Suppressor macrophage treated with lipopolysaccharide for 4 hours (primary cell): ENCODE measurements around the gene PTPRD.
"Not testable (repeated sequence)": the region's sequence is repeated elsewhere in the genome, so short reads cannot be mapped to it uniquely, and the experiment has no call there.

Source experiments
- DNase-seq: peaks from one replicate; pipeline ENCODE4 v3.0.0-alpha.2; 2020

PTPRD gene

GRCh38 chr9:8732367-8733075, 1880.3 kb downstream of the PTPRD start:
- no peak for DNase-seq

GRCh38 chr9:8730618-8731017, 1882.2 kb downstream of the PTPRD start:
- no peak for DNase-seq

- no peak for DNase-seq
Measured at GRCh38 chr9:8728910-8729309, 1883.9 kb downstream of the PTPRD start.

- no peak for DNase-seq
Measured at GRCh38 chr9:8727191-8727590, 1885.6 kb downstream of the PTPRD start.

GRCh38 chr9:8726692-8727091, 1886.1 kb downstream of the PTPRD start:
- DNase-seq, result no peak

GRCh38 chr9:8725635-8726034, 1887.2 kb downstream of the PTPRD start:
- DNase-seq, result no peak

- no peak for DNase-seq
Measured at GRCh38 chr9:8724284-8725018, 1888.4 kb downstream of the PTPRD start.

GRCh38 chr9:8723195-8723594, 1889.6 kb downstream of the PTPRD start:
- DNase-seq, result no peak

GRCh38 chr9:8719833-8720486, 1892.8 kb downstream of the PTPRD start:
- DNase-seq, result no peak

- peak; percentile 5 for DNase-seq
Measured at GRCh38 chr9:8718121-8718725, 1894.6 kb downstream of the PTPRD start.

GRCh38 chr9:8717146-8717545, 1895.7 kb downstream of the PTPRD start:
- DNase-seq, result no peak

GRCh38 chr9:8715788-8716187, 1897.0 kb downstream of the PTPRD start:
- no peak for DNase-seq

- no peak for DNase-seq
Measured at GRCh38 chr9:8713811-8714165, 1899.0 kb downstream of the PTPRD start.

GRCh38 chr9:8713149-8713810, 1899.5 kb downstream of the PTPRD start:
- no peak for DNase-seq

- no peak for DNase-seq
Measured at GRCh38 chr9:8709731-8710130, 1903.1 kb downstream of the PTPRD start.

GRCh38 chr9:8708728-8709127, 1904.1 kb downstream of the PTPRD start:
- DNase-seq, result no peak

- DNase-seq, result no peak
Measured at GRCh38 chr9:8706998-8707397, 1905.8 kb downstream of the PTPRD start.

- no peak for DNase-seq
Measured at GRCh38 chr9:8706531-8706930, 1906.3 kb downstream of the PTPRD start.

- no peak for DNase-seq
Measured at GRCh38 chr9:8705861-8706260, 1906.9 kb downstream of the PTPRD start.

- DNase-seq, result no peak
Measured at GRCh38 chr9:8703904-8704303, 1908.9 kb downstream of the PTPRD start.

- DNase-seq, result no peak
Measured at GRCh38 chr9:8701904-8702303, 1910.9 kb downstream of the PTPRD start.

- DNase-seq, result not testable (repeated sequence)
Measured at GRCh38 chr9:8697565-8697964, 1915.2 kb downstream of the PTPRD start.

GRCh38 chr9:8696516-8696915, 1916.3 kb downstream of the PTPRD start:
- no peak for DNase-seq
